Measurements from ENCODE around the gene GATB.

DNA sequence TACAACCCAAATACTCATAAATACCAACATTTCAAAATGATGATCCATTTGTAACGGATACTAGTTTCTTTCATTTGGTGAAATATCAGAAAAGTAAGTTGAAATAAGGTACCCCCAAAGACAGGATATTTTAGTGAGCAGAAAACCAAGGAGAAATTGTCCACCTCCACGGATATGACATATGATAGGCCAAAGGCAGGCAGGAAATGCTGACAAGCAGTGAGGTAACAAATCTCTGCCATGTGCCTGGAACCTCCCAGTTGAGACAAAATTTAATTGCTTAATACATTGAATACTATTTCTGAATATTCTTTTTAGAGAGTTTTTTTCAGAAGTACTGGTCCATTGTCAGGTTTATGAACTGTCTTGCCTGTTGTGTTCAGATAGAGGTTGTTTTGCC lies 118.8 kb downstream of the GATB start:
- TF ChIP-seq EZH2 (IDR thresholded peaks at IDR 0.05) (no peak), POLR2AphosphoS5 (IDR thresholded peaks at IDR 0.05; ENCODE audit: borderline replicate concordance, low read depth, low read length) (no peak)
